ENCODE measurements around the gene VASN.

VASN gene

GRCh38 chr16:4409081-4409932 lies 37.7 kb downstream of the VASN start:
- no peak overlapping the region for H3K4me3 ChIP-seq (ENCODE audit: low read depth, low read length, poor library complexity, severe bottlenecking)
- H4K20me1 ChIP-seq (ENCODE audit: insufficient read depth, low read length) = no peaks in the 10 kb centered on the region
- no peak overlapping the region for H2AFZ ChIP-seq (ENCODE audit: low read length)
- H3K4me1 ChIP-seq (ENCODE audit: insufficient read depth, low read length, severe bottlenecking) = peaks cover 6% of the 10 kb centered on the region
- H3K27ac ChIP-seq (ENCODE audit: low read depth, low read length, poor library complexity, severe bottlenecking) = no peak overlapping the region
- no peak overlapping the region for H3K4me2 ChIP-seq (ENCODE audit: low read length)
- no peak overlapping the region for H3K9ac ChIP-seq (ENCODE audit: low read length)
- no peaks in the 10 kb centered on the region for H3K79me2 ChIP-seq (ENCODE audit: insufficient read depth, low read length)
- peaks cover 70% of the 10 kb centered on the region for H3K36me3 ChIP-seq (ENCODE audit: insufficient read depth, low read length)
- no peaks in the 10 kb centered on the region for H3K27me3 ChIP-seq (ENCODE audit: insufficient read depth, low read length)
- H3K9me3 ChIP-seq (ENCODE audit: low read length) = no peaks in the 10 kb centered on the region
- no peaks in the 10 kb centered on the region for H3F3A ChIP-seq (ENCODE audit: insufficient read depth, low read length)
- H3K9me2 ChIP-seq (ENCODE audit: low read depth, low read length) = no peaks in the 10 kb centered on the region
- peak; percentile 25; the same call in 1 of the 2 replicates for TF ChIP-seq CTCF (IDR thresholded peaks at IDR 0.05; ENCODE audit: low read length)
- TF ChIP-seq EZH2 (IDR thresholded peaks at IDR 0.05; ENCODE audit: borderline replicate concordance, low read length) = no peak

GRCh38 chr16:4410335-4411075 lies 38.9 kb downstream of the VASN start:
- Histone ChIP-seq H3K9me2 (ENCODE audit: low read depth, low read length) (no peaks in the 10 kb centered on the region), H3K79me2 (ENCODE audit: insufficient read depth, low read length) (peaks cover 10% of the 10 kb centered on the region), H3K9me3 (ENCODE audit: low read length) (no peaks in the 10 kb centered on the region), H3K4me3 (ENCODE audit: low read depth, low read length, poor library complexity, severe bottlenecking) (no peak overlapping the region), H3K36me3 (ENCODE audit: insufficient read depth, low read length) (peaks cover 60% of the 10 kb centered on the region), H3K4me2 (ENCODE audit: low read length) (no peak overlapping the region), H2AFZ (ENCODE audit: low read length) (no peak overlapping the region), H3K4me1 (ENCODE audit: insufficient read depth, low read length, severe bottlenecking) (peaks cover 18% of the 10 kb centered on the region), H3F3A (ENCODE audit: insufficient read depth, low read length) (peaks cover 4% of the 10 kb centered on the region; the same call in 1 of the 2 replicates), H3K27ac (ENCODE audit: low read depth, low read length, poor library complexity, severe bottlenecking) (no peak overlapping the region), H3K27me3 (ENCODE audit: insufficient read depth, low read length) (no peaks in the 10 kb centered on the region), H4K20me1 (ENCODE audit: insufficient read depth, low read length) (no peaks in the 10 kb centered on the region), H3K9ac (ENCODE audit: low read length) (no peak overlapping the region)
- no peak for TF ChIP-seq CTCF (IDR thresholded peaks at IDR 0.05; ENCODE audit: low read length)
- TF ChIP-seq EZH2 (IDR thresholded peaks at IDR 0.05; ENCODE audit: borderline replicate concordance, low read length) = no peak

- Histone ChIP-seq H3K4me3 (ENCODE audit: low read depth, low read length, poor library complexity, severe bottlenecking) (no peak overlapping the region), H3F3A (ENCODE audit: insufficient read depth, low read length) (peaks cover 4% of the 10 kb centered on the region; the same call in 1 of the 2 replicates), H4K20me1 (ENCODE audit: insufficient read depth, low read length) (no peaks in the 10 kb centered on the region), H3K36me3 (ENCODE audit: insufficient read depth, low read length) (peaks cover 50% of the 10 kb centered on the region), H3K4me1 (ENCODE audit: insufficient read depth, low read length, severe bottlenecking) (peaks cover 19% of the 10 kb centered on the region), H3K4me2 (ENCODE audit: low read length) (no peak overlapping the region), H3K9me3 (ENCODE audit: low read length) (no peaks in the 10 kb centered on the region), H3K27ac (ENCODE audit: low read depth, low read length, poor library complexity, severe bottlenecking) (no peak overlapping the region), H3K9me2 (ENCODE audit: low read depth, low read length) (no peaks in the 10 kb centered on the region), H3K27me3 (ENCODE audit: insufficient read depth, low read length) (no peaks in the 10 kb centered on the region), H3K79me2 (ENCODE audit: insufficient read depth, low read length) (peaks cover 12% of the 10 kb centered on the region), H2AFZ (ENCODE audit: low read length) (no peak overlapping the region), H3K9ac (ENCODE audit: low read length) (no peak overlapping the region)
- TF ChIP-seq CTCF (IDR thresholded peaks at IDR 0.05; ENCODE audit: low read length) (no peak), EZH2 (IDR thresholded peaks at IDR 0.05; ENCODE audit: borderline replicate concordance, low read length) (no peak)
Measured at GRCh38 chr16:4411684-4412083, 40.0 kb downstream of the VASN start.
